GM21723 (cell line): ENCODE data around the gene TIMM10.
"Not testable (repeated sequence)": the region's sequence is repeated elsewhere in the genome, so short reads cannot be mapped to it uniquely, and the experiment has no call there.

Experiments
- ATAC-seq: cut with Tn5 transposase; IDR thresholded peaks from one replicate; pipeline ENCODE4 v1.9.1; 2021; ENCODE audit warnings: mild to moderate bottlenecking, moderate library complexity; ENCODE audit not compliant: unreplicated experiment

Gene TIMM10

GRCh38 chr11:57543593-57543992 is 13.0 kb upstream of the TIMM10 start:
- no peak for ATAC-seq

- no peak for ATAC-seq
These were observed 12.0 kb upstream of the TIMM10 start for GRCh38 chr11:57542582-57542981.

GRCh38 chr11:57541169-57541568 is 10.6 kb upstream of the TIMM10 start:
- no peak for ATAC-seq

- no peak for ATAC-seq
These were observed 8.8 kb upstream of the TIMM10 start for GRCh38 chr11:57539342-57539741.

GRCh38 chr11:57536947-57537619 is 6.5 kb upstream of the TIMM10 start, which contains the start of gene SMTNL1:
TSS of gene SMTNL1 (plus strand) at chr11:57537595. CDS start at chr11:57542643, 5,048 bp downstream.
- no peak for ATAC-seq

GRCh38 chr11:57534449-57534848 is 3.9 kb upstream of the TIMM10 start:
- ATAC-seq = not testable (repeated sequence)

- no peak for ATAC-seq
These were observed 349 bp downstream of the TIMM10 start for GRCh38 chr11:57530215-57530595.

- no peak for ATAC-seq
These were observed 1.5 kb downstream of the TIMM10 start for GRCh38 chr11:57529012-57529411.

GRCh38 chr11:57527056-57527631 is 3.4 kb downstream of the TIMM10 start:
- ATAC-seq = peak; percentile 21

GRCh38 chr11:57523419-57523818 is 7.1 kb downstream of the TIMM10 start:
- no peak for ATAC-seq

GRCh38 chr11:57521116-57521515 is 9.4 kb downstream of the TIMM10 start:
- ATAC-seq = no peak

GRCh38 chr11:57516061-57516443 is 14.5 kb downstream of the TIMM10 start:
- peak; percentile 2 for ATAC-seq

- ATAC-seq = peak; percentile 53
These were observed 15.1 kb downstream of the TIMM10 start, which contains the start of gene SLC43A1 for GRCh38 chr11:57515332-57516060. TSS of gene SLC43A1 (minus strand) at chr11:57515702. CDS start at chr11:57514111, 1,591 bp downstream.

- ATAC-seq = peak; percentile 49
These were observed 15.8 kb downstream of the TIMM10 start for GRCh38 chr11:57514538-57515331.

GRCh38 chr11:57513911-57514537 is 16.5 kb downstream of the TIMM10 start:
- ATAC-seq = peak; percentile 37

- ATAC-seq = no peak
These were observed 17.1 kb downstream of the TIMM10 start for GRCh38 chr11:57513452-57513795.

GRCh38 chr11:57512646-57513451 is 17.7 kb downstream of the TIMM10 start:
- ATAC-seq = no peak

GRCh38 chr11:57511741-57512430 is 18.7 kb downstream of the TIMM10 start:
- no peak for ATAC-seq
